OCI-LY7 (cell line): Measurements from ENCODE around the gene SPNS2. TPM values are rescaled to one million over a fixed set of nuclear protein-coding genes. Genes with fewer than 3 reads are reported as not detected.

Experiments used
- BruUV-seq: library from RNA; stranded (reverse); fragments of 400-500 nt; replicated peaks from 2 replicates; lab custom pipeline; 2021; lab: Mats Ljungman, UMichigan
- CTCF ChIA-PET: fragments of 300-600 bp; sonication (Branson Sonifier 250); formaldehyde crosslinking; loops from one replicate; lab custom pipeline; 2022; ENCODE audit warnings: antibody characterized with exemption; ENCODE audit not compliant: unreplicated experiment; lab: Charles Lee
- POLR2A ChIA-PET: fragments of 300-600 bp; sonication (Branson Sonifier 250); formaldehyde crosslinking; loops from one replicate; lab custom pipeline; 2022; ENCODE audit warnings: antibody characterized with exemption; lab: Charles Lee
- DNase-seq: peaks from one replicate; pipeline ENCODE4 v3.0.0-alpha.2; 2015; ENCODE audit warnings: low spot score
- H2AFZ ChIP-seq: fragments of 200-600 bp; sonication (generic), shearing (Covaris generic); 2 replicates; pipeline ENCODE4 v1.6.1; 2014; ENCODE audit warnings: mild to moderate bottlenecking, antibody characterized with exemption, low read length, moderate library complexity
- H3K27ac ChIP-seq: fragments of 200-600 bp; sonication (generic); 2 replicates; pipeline ENCODE4 v1.5.1; 2014; ENCODE audit warnings: mixed run types, low read depth, mild to moderate bottlenecking, moderate library complexity, low read length, inconsistent platforms; ENCODE audit not compliant: poor library complexity, severe bottlenecking
- H3K36me3 ChIP-seq: fragments of 200-600 bp; sonication (generic); 2 replicates; pipeline ENCODE4 v1.6.1; 2014; ENCODE audit warnings: mild to moderate bottlenecking, antibody characterized with exemption, low read length, moderate library complexity, mixed read lengths; ENCODE audit not compliant: insufficient read depth
- H3K4me1 ChIP-seq: fragments of 200-600 bp; sonication (generic); 2 replicates; pipeline ENCODE4 v1.5.1; 2014; ENCODE audit warnings: mild to moderate bottlenecking, low read length; ENCODE audit not compliant: insufficient read depth, poor library complexity, severe bottlenecking
- H3K4me2 ChIP-seq: fragments of 200-600 bp; sonication (generic); 2 replicates; pipeline ENCODE4 v1.6.1; 2014; ENCODE audit warnings: mild to moderate bottlenecking, low read length
- H3K4me3 ChIP-seq: fragments of 200-600 bp; sonication (generic); 2 replicates; pipeline ENCODE4 v1.5.1; 2014; ENCODE audit warnings: mild to moderate bottlenecking, low read depth, low read length; ENCODE audit not compliant: poor library complexity, severe bottlenecking
- H3K79me2 ChIP-seq: fragments of 200-600 bp; sonication (generic); 2 replicates; pipeline ENCODE4 v1.6.1; 2016; ENCODE audit warnings: low read depth, mild to moderate bottlenecking, low read length, moderate library complexity, mixed read lengths; ENCODE audit not compliant: insufficient read depth
- H3K9me2 ChIP-seq: fragments of 200-600 bp; sonication (generic); 2 replicates; pipeline ENCODE4 v1.6.1; 2016; ENCODE audit warnings: mild to moderate bottlenecking, low read length, mixed read lengths; ENCODE audit not compliant: insufficient read depth
- H3K9me3 ChIP-seq: fragments of 200-600 bp; sonication (generic); 2 replicates; pipeline ENCODE4 v1.6.1; 2014; ENCODE audit warnings: mild to moderate bottlenecking, mixed run types, low read length, mixed read lengths
- H4K20me1 ChIP-seq: fragments of 200-600 bp; sonication (generic); 2 replicates; pipeline ENCODE4 v1.6.1; 2014; ENCODE audit warnings: mild to moderate bottlenecking, antibody characterized with exemption, low read length, moderate library complexity, mixed read lengths; ENCODE audit not compliant: insufficient read depth
- EZH2phosphoT487 ChIP-seq: fragments of 200-600 bp; sonication (generic); IDR thresholded peaks from 2 replicates; pipeline ENCODE4 v1.6.1; 2018; ENCODE audit warnings: low read depth, borderline replicate concordance, mild to moderate bottlenecking, mixed run types, antibody characterized with exemption, low read length, moderate library complexity, mixed read lengths
- intact Hi-C: fragments of 100-400 bp; cut with micrococcal nuclease; formaldehyde crosslinking; loops from one replicate; pipeline ENCODE4 v1.10.0; 2022; ENCODE audit not compliant: unreplicated experiment
- total RNA-seq, 2 experiments: library from RNA; depleted of rRNA in 1 of 2; stranded (reverse); fragments of >200 nt in 1 of 2; shearing (Covaris generic) in 1 of 2; gene quantifications; 2 replicates each; pipeline ENCODE4 v1.2.3, GENCODE V29; 2014 to 2022
- TF ChIP-seq, protein P1 (sequence below): fragments of 200-600 bp; sonication (generic); conservative IDR thresholded peaks from 2 replicates; pipeline ENCODE4 v1.5.1; 2014; ENCODE audit warnings: mild to moderate bottlenecking, antibody characterized with exemption, low read length, moderate library complexity, mixed read lengths

Gene SPNS2
- total RNA-seq, 2 experiments from 2014 or later: 1.6 to 5.4 TPM

DNA sequence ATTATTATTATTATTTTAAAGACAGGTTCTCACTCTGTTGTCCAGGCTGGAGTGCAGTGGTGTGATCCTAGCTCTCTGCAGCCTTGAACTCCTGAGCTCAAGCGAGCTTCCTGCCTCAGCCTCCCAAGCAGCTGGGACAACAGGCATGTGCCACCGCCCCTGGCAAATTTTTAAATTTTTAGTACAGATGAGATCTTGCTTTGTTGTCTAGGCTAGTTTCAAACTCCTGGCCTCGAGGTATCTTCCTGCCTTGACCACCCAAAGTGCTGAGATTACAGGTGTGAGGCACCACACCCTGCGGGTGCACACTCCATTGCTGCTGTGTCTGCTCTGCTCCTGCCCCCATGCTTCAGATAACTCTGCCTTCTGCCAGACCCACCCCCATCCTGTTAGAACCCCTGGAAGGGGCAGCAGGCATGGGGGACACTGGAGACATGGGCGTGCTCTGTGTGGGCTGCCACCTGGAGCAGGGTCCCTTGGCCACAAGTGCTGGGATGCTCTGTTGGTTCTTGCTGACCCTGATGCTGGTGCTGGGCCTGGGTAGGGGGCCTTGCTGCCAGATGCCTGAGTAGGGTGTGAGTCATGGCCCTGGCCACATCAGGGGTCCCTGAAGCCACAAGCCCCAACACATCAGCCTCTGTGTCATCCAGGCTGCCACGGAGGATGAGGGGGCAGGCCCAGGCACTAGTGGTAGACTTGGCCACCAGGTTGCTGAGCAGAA is 59.1 kb downstream of the SPNS2 start:
- no peak for TF ChIP-seq EZH2phosphoT487
- TF ChIP-seq, protein P1, sequence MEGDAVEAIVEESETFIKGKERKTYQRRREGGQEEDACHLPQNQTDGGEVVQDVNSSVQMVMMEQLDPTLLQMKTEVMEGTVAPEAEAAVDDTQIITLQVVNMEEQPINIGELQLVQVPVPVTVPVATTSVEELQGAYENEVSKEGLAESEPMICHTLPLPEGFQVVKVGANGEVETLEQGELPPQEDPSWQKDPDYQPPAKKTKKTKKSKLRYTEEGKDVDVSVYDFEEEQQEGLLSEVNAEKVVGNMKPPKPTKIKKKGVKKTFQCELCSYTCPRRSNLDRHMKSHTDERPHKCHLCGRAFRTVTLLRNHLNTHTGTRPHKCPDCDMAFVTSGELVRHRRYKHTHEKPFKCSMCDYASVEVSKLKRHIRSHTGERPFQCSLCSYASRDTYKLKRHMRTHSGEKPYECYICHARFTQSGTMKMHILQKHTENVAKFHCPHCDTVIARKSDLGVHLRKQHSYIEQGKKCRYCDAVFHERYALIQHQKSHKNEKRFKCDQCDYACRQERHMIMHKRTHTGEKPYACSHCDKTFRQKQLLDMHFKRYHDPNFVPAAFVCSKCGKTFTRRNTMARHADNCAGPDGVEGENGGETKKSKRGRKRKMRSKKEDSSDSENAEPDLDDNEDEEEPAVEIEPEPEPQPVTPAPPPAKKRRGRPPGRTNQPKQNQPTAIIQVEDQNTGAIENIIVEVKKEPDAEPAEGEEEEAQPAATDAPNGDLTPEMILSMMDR: no peak
- CTCF ChIA-PET: interaction anchor here (0.6 to 1.3 kb wide), 3 partner anchors 8 to 137 kb away, joined by 3 to 6 read pairs (median 3); no protein-coding TSS in a partner anchor
- POLR2A ChIA-PET: interaction anchor here (0.6 to 0.7 kb wide), 3 partner anchors 97 to 391 kb away, joined by 3 to 8 read pairs (median 3); no protein-coding TSS in a partner anchor
- H3K9me2 ChIP-seq: no peaks in the 10 kb centered on the region
- H3K4me2 ChIP-seq: no peak overlapping the region
- intact Hi-C loops: loop anchor here (5.0 kb wide), 1 partner anchor 415 kb away; the partner anchor contains the start of genes CYB5D2 and ZZEF1
- BruUV-seq: no TSS peak
- H2AFZ ChIP-seq: no peak overlapping the region
- no peak for DNase-seq
- H3K27ac ChIP-seq: no peak overlapping the region
- H3K4me1 ChIP-seq: peaks cover 47% of the 10 kb centered on the region
- no peak overlapping the region for H3K4me3 ChIP-seq
- peaks cover 24% of the 10 kb centered on the region for H3K79me2 ChIP-seq
- H4K20me1 ChIP-seq: no peaks in the 10 kb centered on the region
- H3K36me3 ChIP-seq: peaks cover 22% of the 10 kb centered on the region
- no peaks in the 10 kb centered on the region for H3K9me3 ChIP-seq

DNA sequence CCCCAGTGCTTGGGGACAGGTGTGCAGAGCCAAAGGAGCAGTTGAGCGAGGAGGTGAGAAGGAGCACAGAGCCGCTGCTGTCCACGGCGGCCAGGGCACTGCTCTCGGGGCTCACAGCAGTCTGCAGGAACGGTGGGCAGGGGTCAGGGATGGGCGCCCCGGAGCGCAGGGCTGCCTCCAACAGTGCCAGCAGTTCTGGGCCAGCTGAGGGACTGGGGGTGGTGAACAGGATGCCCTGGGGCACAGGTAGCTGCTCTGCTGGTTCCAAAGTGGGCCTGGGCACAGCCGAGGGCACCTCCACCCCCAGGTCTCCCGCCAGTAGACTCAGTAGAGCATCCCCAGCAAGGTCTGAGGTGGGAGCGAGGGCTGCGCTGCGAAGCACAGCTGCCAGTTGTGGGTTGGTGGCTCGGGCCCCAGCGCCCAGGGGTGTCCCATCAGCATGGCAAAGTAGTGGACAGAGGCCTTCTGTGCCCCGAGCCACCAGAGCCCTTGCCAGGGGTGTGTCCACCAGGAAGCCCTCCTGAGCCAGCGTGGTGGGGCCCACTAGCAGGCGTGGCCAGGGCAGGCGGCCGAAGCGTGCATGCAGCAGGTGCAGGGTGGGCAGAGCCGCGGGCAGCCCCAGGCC is 59.8 kb downstream of the SPNS2 start:
- Histone ChIP-seq H3K4me1 (peaks cover 44% of the 10 kb centered on the region), H3K4me3 (no peak overlapping the region), H4K20me1 (no peaks in the 10 kb centered on the region), H3K36me3 (peaks cover 15% of the 10 kb centered on the region), H3K79me2 (peaks cover 17% of the 10 kb centered on the region), H2AFZ (no peak overlapping the region), H3K4me2 (no peak overlapping the region), H3K9me2 (no peaks in the 10 kb centered on the region), H3K27ac (no peak overlapping the region), H3K9me3 (no peaks in the 10 kb centered on the region)
- TF ChIP-seq, protein P1: no peak
- TF ChIP-seq EZH2phosphoT487: no peak
- intact Hi-C loops: loop anchor here (5.0 kb wide), 1 partner anchor 416 kb away; the partner anchor contains the start of genes CYB5D2 and ZZEF1
- POLR2A ChIA-PET: no interaction called here
- no peak for DNase-seq
- BruUV-seq: no TSS peak
- CTCF ChIA-PET: no interaction called here
